GM12892 (cell line): Measurements from ENCODE around the gene ZNF135.

ENCODE experiments used
- DNase-seq: peaks from one replicate; pipeline ENCODE4 v3.0.0; 2011; ENCODE audit not compliant: insufficient read length
- FAIRE-seq: peaks from 2 replicates; lab custom pipeline; 2011; peaks lifted over from hg19 to GRCh38; lab: Jason Lieb, UNC
- POLR2A ChIP-seq: IDR thresholded peaks from 2 replicates; pipeline ENCODE4 v1.6.1; 2011; ENCODE audit warnings: low read depth, low read length, control low read depth
- POLR2AphosphoS5 ChIP-seq: IDR thresholded peaks from 2 replicates; pipeline ENCODE4 v1.6.1; 2011; ENCODE audit warnings: low read depth, low read length, control low read depth
- TAF1 ChIP-seq: IDR thresholded peaks from 2 replicates; pipeline ENCODE4 v1.6.1; 2011; ENCODE audit warnings: low read depth, mild to moderate bottlenecking, control low read depth, low read length, borderline replicate concordance

The ZNF135 gene

DNA sequence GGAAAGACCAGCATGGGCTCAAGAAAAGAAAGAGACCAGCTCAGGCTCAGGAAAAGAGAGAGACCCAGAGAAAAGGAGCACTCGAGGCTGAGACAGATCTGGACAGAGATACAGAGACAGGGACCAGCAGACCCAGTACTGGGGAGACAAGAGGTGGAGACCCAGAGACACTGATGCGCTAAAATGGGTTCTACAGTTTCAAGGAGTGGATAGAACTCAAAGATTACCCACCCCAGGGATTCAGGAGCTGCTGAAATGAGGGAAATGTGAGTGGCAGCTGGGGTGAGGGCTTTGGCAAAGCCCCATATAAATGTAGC, 39.6 kb downstream of the ZNF135 start:
- FAIRE-seq (no peak), DNase-seq (no peak)
- TF ChIP-seq POLR2AphosphoS5 = no peak
- no peak for TF ChIP-seq POLR2A
- no peak for TF ChIP-seq TAF1

DNA sequence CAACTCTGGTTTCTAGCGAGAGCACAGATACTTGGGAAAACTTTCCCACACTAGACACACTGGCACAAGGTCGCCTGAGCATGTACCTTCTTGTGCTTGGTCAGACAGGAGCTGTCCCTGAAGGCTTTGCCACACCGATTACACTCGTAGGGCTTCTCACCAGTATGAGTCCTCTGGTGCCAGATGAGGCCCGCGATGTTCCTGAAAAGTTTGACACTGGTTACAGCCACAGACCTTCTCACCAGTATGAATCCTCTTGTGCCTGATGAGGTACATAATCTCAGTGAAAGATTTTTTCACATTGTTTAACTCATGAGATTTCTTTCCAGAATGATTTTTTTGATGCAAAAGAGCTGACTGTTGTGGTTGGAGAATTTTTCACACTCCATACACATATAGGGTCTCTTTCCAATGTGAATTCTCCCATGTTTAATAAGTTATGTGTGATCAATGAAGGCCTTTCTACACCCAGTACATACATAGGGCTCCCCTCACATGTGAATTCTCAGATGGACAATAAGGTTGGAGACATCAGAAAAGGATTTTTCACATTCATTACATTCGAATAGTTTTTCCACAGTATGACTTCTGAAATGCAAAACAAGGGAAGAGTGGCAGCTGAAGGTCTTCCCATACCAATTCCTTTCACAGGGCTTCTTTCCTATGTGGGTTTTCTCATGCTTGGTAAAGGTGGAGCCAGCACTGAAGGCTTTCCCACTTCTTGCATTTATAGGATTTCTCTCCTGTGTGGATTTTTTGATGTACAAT, 48.9 kb downstream of the ZNF135 start:
- TF ChIP-seq POLR2AphosphoS5 (no peak), TAF1 (no peak), POLR2A (no peak)
- DNase-seq = no peak
- no peak for FAIRE-seq

DNA sequence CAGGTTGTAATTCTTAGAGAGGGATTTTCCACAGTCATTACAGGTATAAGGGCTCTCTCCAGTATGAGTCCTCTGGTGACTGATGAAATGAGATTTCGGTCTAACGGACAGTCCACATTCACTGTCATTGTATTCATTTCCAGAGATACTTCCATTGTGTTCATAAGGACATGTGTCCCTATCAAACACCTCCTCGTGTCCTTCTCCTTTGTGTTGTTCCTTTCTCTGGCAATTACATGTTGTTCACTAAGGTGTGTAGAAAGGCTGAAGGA, 49.4 kb downstream of the ZNF135 start:
- TF ChIP-seq POLR2A = no peak
- TF ChIP-seq TAF1 = no peak
- TF ChIP-seq POLR2AphosphoS5 = no peak
- FAIRE-seq = no peak
- DNase-seq = no peak

DNA sequence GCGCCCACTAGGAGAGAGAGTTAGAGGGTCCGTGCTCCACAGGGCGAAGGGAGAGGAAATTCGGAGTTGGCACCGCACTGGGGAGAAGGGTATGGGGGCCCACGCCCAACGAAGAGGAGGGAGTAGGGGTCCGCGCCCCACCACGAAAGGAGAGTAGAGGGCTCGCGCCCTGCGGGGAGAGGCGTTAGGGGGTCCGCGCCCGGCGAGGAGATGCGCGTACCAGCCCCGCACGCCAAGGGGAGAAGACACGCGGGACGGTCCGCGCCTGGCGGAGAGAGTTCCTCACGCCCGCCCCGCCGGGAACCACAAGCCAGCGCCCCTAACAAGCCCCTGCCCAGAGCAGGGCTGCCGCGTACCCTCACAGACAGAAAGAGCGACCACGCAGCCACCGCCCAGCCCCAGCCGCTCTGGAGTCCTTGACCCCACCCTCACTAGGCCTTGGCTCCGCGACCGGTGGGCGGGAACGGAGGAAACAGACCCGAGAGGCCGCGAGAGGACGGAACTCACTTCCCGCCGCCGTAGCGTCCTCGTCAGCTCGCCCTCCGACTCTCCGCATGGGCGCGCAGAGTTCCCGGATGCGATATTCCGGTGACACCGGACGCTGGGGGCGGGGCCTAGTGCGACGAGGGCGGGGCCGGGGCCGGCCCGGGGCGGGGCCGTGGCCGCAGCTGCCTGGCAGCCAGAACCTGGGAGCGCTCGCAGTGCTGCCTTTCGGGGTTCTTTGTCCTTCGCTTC, 58.9 kb downstream of the ZNF135 start:
- no peak for TF ChIP-seq TAF1
- TF ChIP-seq POLR2AphosphoS5 = no peak
- TF ChIP-seq POLR2A = no peak
- DNase-seq = no peak
- no peak for FAIRE-seq

DNA sequence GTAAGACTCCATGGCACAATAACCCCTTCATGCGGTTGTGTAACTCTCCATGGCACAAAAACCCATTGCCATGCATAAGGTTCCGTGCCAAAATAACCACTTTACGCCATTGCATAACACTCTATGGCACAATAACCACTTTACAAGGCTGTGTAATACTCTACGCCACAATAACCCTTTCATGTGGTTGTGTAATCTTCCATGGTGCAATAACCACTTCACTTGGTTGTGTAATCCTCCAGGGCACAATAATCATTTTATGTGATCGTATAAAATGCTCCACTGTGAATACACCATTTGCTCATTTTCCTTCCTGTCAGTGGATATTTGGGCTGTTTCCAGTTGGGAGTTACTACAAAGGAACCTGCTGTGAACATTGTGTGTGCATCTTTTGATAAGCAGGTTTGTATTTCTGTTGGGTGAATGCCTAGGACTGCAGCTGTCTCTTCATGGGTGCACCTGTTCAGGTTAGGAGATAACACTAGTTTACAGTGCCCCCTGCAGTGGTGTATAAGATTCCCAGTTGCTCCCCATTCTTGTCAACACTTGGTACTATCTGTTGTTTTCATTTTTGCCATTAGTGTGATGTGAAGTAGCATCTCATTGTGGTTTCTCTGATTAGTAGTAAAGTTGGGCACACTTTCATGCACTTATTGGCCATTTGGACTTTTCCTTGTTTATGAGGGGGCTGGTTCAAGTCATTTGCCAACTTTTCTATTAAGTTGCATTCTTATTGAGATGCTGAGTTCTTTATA, 60.1 kb downstream of the ZNF135 start:
- FAIRE-seq (no peak), DNase-seq (no peak)
- TF ChIP-seq POLR2A (no peak), POLR2AphosphoS5 (no peak), TAF1 (no peak)
